AG04449 (cell line): ENCODE results near the gene PRRT1.
A peak's percentile ranks its signal among the peaks of the same experiment; 100 is the strongest.

Source experiments
- CTCF ChIA-PET: fragments of 350-600 bp; formaldehyde crosslinking; extraction: SDS; loops from one replicate; lab custom pipeline; 2021; ENCODE audit warnings: antibody characterized with exemption; lab: Yijun Ruan, JAX
- POLR2A ChIA-PET: fragments of 400-600, 350-600 bp; formaldehyde crosslinking; extraction: SDS; loops from one replicate; lab custom pipeline; 2020; ENCODE audit warnings: antibody characterized with exemption, inconsistent platforms; lab: Yijun Ruan, JAX
- DNase-seq: peaks from one replicate; pipeline ENCODE4 v3.0.0-alpha.2; 2010; ENCODE audit warnings: low read depth, low spot score
- H3K4me3 ChIP-seq: 2 replicates; pipeline ENCODE4 v1.5.1; 2011; ENCODE audit warnings: low read depth, mild to moderate bottlenecking, control low read depth, low read length
- TF ChIP-seq, protein P1 (sequence below): IDR thresholded peaks from one replicate; pipeline ENCODE4 v1.5.1; 2011; ENCODE audit warnings: mild to moderate bottlenecking, moderate library complexity, low read length, control low read depth, inconsistent platforms; ENCODE audit not compliant: insufficient read depth; ENCODE audit errors: missing control alignments

The PRRT1 gene

DNA sequence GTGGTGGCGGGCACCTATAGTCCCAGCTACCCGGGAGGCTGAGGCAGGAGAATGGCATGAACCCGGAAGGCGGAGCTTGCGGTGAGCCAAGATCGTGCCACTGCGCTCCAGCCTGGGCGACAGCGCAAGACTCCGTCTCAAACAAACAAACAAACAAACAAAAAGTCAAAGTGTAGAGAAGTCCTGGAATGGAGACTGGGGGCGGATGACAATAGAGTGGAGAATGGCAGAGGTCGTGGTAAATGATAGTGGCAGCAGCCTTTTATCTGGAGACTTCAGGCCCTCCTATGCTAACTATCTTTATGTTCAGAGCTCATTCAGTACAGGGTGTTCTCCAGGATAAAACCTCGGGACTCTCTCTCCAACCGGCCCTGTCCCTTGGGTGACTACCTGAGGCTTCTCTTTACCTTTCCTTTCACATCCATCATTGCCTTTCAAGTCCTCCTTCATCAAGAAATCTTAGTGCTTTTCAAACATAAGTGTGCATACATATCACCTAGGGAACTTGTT is 20.2 kb downstream of the PRRT1 start:
- ChIA-PET POLR2A (no interaction called here), CTCF (interaction anchor here (1.1 to 7.5 kb wide), 2 partner anchors 14 to 83 kb away, joined by 3 to 111 read pairs; no protein-coding TSS in a partner anchor)
- TF ChIP-seq, protein P1, sequence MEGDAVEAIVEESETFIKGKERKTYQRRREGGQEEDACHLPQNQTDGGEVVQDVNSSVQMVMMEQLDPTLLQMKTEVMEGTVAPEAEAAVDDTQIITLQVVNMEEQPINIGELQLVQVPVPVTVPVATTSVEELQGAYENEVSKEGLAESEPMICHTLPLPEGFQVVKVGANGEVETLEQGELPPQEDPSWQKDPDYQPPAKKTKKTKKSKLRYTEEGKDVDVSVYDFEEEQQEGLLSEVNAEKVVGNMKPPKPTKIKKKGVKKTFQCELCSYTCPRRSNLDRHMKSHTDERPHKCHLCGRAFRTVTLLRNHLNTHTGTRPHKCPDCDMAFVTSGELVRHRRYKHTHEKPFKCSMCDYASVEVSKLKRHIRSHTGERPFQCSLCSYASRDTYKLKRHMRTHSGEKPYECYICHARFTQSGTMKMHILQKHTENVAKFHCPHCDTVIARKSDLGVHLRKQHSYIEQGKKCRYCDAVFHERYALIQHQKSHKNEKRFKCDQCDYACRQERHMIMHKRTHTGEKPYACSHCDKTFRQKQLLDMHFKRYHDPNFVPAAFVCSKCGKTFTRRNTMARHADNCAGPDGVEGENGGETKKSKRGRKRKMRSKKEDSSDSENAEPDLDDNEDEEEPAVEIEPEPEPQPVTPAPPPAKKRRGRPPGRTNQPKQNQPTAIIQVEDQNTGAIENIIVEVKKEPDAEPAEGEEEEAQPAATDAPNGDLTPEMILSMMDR, result no peak
- no peak overlapping the region for H3K4me3 ChIP-seq
- DNase-seq, result no peak

DNA sequence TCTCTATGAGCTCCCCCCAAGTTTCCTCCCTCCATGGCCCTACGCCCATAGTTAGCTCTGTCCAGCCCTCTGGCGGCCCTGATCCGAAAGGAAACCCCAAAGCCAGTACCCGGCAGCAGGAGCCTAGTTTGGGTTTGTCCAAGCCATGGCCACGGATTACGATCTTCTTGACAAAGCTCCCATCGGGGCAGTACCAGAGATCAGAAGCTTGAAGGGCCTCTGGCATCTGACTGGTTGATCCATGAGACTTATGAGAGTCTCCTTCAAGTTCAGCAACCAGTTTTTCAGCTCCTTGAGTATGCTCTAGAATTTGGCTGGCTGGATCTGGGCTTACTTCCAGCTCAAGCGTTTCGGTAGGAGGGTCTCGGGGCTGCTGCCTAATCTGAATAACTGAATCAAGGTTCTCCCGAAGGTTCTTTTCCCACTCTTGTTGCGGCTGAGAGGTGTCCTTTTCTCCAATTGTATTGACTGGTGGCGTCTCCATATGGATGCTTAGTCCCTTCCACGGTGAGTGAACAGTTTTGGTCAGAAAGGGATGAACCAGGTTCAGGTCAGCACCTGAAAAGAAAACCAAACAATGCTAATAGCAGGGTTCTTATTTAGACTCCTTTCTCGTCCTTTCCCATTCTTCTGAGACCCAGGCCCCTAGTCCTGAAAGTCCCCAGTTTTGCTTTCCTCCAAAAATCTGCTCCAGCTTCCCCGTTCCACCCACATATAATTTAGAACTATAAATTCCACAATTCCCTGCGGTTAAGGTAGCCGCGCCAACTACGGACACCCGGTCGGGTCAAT is 22.2 kb downstream of the PRRT1 start:
- DNase-seq, result no peak

DNA sequence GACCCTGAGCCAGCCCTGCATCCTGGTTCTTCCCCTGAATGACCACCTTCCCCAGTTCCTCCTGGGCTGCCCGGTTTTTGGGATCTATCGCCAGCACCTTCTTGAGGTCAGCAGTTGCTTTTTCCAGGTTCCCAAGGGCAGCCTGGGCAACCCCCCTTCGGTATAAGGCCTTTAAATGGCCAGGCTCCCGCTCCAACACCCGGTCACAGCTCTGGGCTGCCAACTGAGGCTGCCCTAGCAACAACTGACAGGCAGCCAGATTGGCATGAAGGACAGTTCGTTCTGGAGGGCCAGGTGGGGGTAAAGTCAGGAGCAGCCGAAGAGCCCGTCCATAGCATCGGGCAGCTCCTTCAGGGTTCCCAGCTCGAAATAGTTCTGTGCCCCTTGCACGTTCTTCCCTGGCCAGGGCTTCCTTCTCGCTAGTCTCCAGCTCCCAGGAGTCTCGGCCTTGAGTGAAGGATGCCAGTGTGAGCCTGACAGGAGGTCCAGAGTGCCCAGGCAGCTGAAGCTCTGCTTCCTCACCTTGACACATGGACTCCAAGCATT is 22.9 kb downstream of the PRRT1 start:
- ChIA-PET POLR2A (interaction anchor here (0.6 to 3.1 kb wide), 4 partner anchors 14 to 314 kb away, joined by 3 to 12 read pairs (median 4); partner anchors contain the start of genes DXO, HSPA1A and HSPA1L), CTCF (interaction anchor here (1.0 to 7.5 kb wide), 8 partner anchors 11 to 116 kb away, joined by 3 to 111 read pairs (median 6); partner anchors contain the start of gene PRRT1)
- H3K4me3 ChIP-seq, result peak overlapping the region; percentile 71
- no peak for DNase-seq
- TF ChIP-seq, protein P1, result no peak

More for the DNA sequence above, 22.2 kb downstream of the PRRT1 start:
- ChIA-PET CTCF (interaction anchor here (1.0 to 7.5 kb wide), 10 partner anchors 8 to 115 kb away, joined by 3 to 111 read pairs (median 4); partner anchors contain the start of gene PRRT1), POLR2A (interaction anchor here (1.0 to 3.1 kb wide), 6 partner anchors 15 to 843 kb away, joined by 3 to 12 read pairs (median 5); partner anchors contain the start of genes AGPAT1, HSPA1A, HSPA1L and PRRT1)
- TF ChIP-seq, protein P1, result no peak
- peak overlapping the region; percentile 71 for H3K4me3 ChIP-seq

DNA sequence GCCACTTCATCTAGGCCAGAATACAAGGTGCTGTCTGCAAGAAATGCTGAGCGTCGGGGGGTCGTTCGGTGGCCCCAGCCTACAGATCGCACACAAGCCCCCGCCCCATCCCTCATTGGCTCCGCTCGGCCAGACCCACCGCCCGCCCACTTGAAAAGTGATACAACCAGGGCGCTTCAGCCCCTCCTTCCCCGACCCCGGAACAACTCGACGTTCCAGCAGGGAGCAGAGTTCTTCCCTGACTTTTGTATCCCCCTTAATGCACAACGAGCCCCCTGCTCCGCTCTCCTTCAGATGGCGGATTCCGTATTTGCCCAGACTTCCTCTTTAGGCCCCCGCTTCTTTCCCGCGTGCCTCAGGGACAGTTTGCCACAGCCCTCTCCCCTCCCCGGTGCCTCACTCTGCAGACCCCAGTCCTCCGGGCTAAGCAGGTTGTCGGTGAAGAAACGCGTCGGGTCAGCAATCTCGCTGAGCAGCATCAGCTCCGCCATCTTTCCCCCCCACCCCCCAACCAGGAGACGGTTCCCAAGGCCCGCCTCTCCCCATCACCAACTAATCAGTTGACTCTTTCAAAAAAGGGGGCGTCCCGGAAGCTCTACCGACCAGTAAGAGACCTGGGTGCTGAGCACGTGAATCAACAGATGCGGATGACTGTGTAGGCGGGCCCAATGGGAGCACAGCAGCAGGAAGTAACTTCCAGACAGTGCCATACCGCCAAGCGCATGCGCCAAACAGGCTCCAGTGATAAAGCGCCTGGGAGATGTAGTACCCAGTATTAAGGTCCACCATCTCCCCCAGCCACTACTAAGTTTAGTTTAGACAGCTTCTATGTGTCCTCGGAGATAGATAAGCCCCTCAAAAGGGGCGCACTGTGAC is 23.8 kb downstream of the PRRT1 start, which contains the start of gene ATF6B:
TSS of gene ATF6B (minus strand) at position 530 of the 876 bp plus-strand sequence. CDS start at position 491, 39 bp downstream.
- H3K4me3 ChIP-seq, result peak within 1 kb of the TSS; percentile 97
- DNase-seq, result peak; percentile 99
- CTCF ChIA-PET, result interaction anchor here (1.0 to 7.5 kb wide), 7 partner anchors 10 to 67 kb away, joined by 3 to 111 read pairs (median 4); partner anchors contain the start of gene PRRT1
- POLR2A ChIA-PET, result interaction anchor here (0.6 to 3.1 kb wide), 7 partner anchors 13 to 1161 kb away, joined by 3 to 12 read pairs (median 4); partner anchors contain the start of genes DXO, PFDN6, PRRT1 and WDR46
- TF ChIP-seq, protein P1, result no peak

DNA sequence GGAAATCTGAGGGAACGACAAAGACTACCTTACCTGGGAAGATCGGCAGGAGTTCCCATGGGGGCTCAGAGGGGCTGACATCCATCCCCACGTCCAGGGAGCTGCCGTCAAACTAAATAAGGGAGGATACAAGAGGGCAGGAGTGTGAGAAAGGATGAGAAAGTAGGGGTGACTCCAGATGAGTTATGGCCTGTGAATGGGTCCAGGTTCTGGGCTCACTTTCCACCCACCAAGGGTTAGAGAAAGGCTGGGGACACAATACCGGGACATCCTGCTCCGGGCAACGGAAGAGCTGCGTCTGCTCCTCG is 24.4 kb downstream of the PRRT1 start:
- ChIA-PET POLR2A (interaction anchor here (1.6 to 3.1 kb wide), 2 partner anchors 13 to 156 kb away, joined by 5 to 12 read pairs; partner anchors contain the start of gene DXO), CTCF (interaction anchor here (0.9 to 7.5 kb wide), 7 partner anchors 10 to 68 kb away, joined by 3 to 111 read pairs (median 4); partner anchors contain the start of gene PRRT1)
- DNase-seq, result no peak
- TF ChIP-seq, protein P1, result no peak
- peak overlapping the region; percentile 97 for H3K4me3 ChIP-seq
